Gastrocnemius medialis (tissue), 4 donors: ENCODE results near the gene GPR176.

Experiments used
- POLR2A ChIP-seq, 2 donors: fragments of 450-650 bp; IDR thresholded peaks; one replicate each; pipeline ENCODE4 v1.6.1; 2017; ENCODE audit warnings: antibody characterized with exemption in 2 of 2, mild to moderate bottlenecking in 2 of 2, moderate library complexity in 2 of 2
- TF ChIP-seq, protein P1 (sequence below), 5 experiments: fragments of 450-650 bp in 3 of 5; fragments of 200-600 bp in 2 of 5; sonication (generic) in 2 of 5; IDR thresholded peaks in 4 of 5; conservative IDR thresholded peaks in 1 of 5; 1 replicate in 4 of 5; 2 replicates in 1 of 5; pipeline ENCODE4 v1.5.1; 2016 to 2019; ENCODE audit warnings: antibody characterized with exemption in 5 of 5, mild to moderate bottlenecking in 3 of 5, moderate library complexity in 3 of 5

DNA sequence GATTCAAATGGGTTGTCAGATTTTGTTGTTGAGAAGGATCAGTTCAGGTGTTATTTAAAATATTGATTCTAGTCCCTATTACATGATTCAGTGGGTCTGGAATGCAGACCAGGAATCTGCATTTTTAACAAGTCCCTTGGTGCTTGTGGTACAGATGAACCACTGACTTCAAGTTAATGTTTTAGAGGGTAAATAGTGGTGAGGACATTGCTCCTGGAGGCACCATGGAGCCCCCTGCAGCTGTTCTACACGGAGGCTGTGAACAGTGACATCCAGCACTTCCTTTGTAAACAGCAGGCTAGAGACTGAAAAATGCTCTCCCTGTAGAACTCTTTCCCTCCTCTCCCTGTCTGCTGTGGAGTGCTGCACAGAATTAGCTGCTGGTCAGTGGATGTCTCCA lies 132.6 kb downstream of the GPR176 start:
- TF ChIP-seq, protein P1, sequence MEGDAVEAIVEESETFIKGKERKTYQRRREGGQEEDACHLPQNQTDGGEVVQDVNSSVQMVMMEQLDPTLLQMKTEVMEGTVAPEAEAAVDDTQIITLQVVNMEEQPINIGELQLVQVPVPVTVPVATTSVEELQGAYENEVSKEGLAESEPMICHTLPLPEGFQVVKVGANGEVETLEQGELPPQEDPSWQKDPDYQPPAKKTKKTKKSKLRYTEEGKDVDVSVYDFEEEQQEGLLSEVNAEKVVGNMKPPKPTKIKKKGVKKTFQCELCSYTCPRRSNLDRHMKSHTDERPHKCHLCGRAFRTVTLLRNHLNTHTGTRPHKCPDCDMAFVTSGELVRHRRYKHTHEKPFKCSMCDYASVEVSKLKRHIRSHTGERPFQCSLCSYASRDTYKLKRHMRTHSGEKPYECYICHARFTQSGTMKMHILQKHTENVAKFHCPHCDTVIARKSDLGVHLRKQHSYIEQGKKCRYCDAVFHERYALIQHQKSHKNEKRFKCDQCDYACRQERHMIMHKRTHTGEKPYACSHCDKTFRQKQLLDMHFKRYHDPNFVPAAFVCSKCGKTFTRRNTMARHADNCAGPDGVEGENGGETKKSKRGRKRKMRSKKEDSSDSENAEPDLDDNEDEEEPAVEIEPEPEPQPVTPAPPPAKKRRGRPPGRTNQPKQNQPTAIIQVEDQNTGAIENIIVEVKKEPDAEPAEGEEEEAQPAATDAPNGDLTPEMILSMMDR (IDR thresholded peaks at IDR 0.05 in 4 of 5, conservative IDR thresholded peaks at IDR 0.05 in 1 of 5): no peak
- no peak for TF ChIP-seq POLR2A (IDR thresholded peaks at IDR 0.05)
